ENCODE results near the gene CARS1.

Gene CARS1

DNA sequence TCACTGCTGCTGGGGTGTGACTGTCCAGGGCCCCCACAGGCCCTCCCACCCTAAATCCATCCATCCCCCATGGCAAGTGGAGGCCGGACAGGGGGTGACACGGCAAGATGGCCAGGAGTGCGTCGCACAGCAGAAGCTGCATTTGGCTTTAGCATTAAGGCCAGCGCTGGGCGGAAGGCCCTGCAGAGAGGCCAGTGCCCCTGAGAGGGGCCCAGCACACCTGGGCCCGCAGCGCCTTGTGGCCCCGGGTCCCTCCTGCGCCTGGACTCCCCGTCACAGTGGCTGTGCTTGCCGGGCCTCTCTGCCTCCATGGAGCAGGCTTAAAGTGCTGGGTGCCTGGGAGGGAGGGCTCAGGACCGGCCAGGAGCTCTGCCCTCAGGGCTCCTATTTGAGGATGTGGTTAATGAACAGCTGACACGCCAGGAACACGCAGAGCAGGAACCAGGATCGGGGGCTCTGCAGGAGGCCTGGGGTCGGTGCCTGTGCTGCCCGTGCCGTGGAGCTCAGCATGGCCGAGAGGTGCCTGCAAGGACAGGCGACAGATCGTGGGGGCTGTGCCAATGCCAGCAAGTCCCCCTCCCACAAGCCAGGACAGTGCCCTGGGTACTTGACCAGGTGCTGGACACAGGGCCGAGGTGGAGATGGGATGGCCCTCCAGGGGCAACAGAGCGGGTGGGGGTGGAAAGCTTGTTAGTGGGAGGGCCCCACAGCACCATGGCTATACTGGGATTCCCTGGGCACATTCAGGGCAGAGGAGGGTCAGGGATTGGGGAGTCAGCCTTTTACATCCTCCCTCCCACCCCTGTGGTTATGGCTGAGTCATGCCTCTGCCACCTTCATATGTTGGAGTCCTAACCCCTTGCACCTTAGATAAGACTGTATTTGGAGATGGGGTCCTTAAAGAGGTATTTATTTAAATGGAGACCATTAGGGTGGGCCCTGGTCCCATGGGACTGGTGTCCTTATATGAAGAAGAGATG is 30.9 kb upstream of the CARS1 start:
- Histone ChIP-seq H3K9me3 (replicated peaks; ENCODE audit: insufficient read depth, low read length) (no peaks in the 10 kb centered on the region), H3K36me3 (replicated peaks; ENCODE audit: insufficient read depth, low read length) (no peaks in the 10 kb centered on the region), H3K4me1 (ENCODE audit: low read length) (no peaks in the 10 kb centered on the region), H3F3A (ENCODE audit: insufficient read depth, low read length) (no peaks in the 10 kb centered on the region), H3K9me2 (replicated peaks; ENCODE audit: insufficient read depth, low read length) (no peaks in the 10 kb centered on the region), H3K79me2 (ENCODE audit: low read length) (no peaks in the 10 kb centered on the region), H3K4me3 (ENCODE audit: low read length) (no peak overlapping the region), H4K20me1 (ENCODE audit: insufficient read depth, low read length) (no peaks in the 10 kb centered on the region), H2AFZ (ENCODE audit: low read length) (no peak overlapping the region), H3K9ac (ENCODE audit: low read length) (no peak overlapping the region), H3K4me2 (ENCODE audit: low read depth, low read length) (no peak overlapping the region), H3K27ac (ENCODE audit: low read length) (no peak overlapping the region), H3K27me3 (replicated peaks; ENCODE audit: insufficient read depth, low read length) (no peaks in the 10 kb centered on the region)
- no peak for DNase-seq
- TF ChIP-seq EZH2phosphoT487 (IDR thresholded peaks at IDR 0.05; ENCODE audit: low read length) = no peak
- no peak for TF ChIP-seq CTCF (IDR thresholded peaks at IDR 0.05; ENCODE audit: low read length)
- TF ChIP-seq EZH2 (optimal IDR thresholded peaks at IDR 0.05; ENCODE audit: low read depth, low read length) = no peak

- TF ChIP-seq EZH2phosphoT487 (IDR thresholded peaks at IDR 0.05; ENCODE audit: low read length) (no peak), EZH2 (optimal IDR thresholded peaks at IDR 0.05; ENCODE audit: low read depth, low read length) (no peak), CTCF (IDR thresholded peaks at IDR 0.05; ENCODE audit: low read length) (no peak)
- DNase-seq = no peak
- Histone ChIP-seq H3K9me2 (replicated peaks; ENCODE audit: insufficient read depth, low read length) (no peaks in the 10 kb centered on the region), H3K4me2 (ENCODE audit: low read depth, low read length) (no peak overlapping the region), H3K4me3 (ENCODE audit: low read length) (no peak overlapping the region), H3K9me3 (replicated peaks; ENCODE audit: insufficient read depth, low read length) (no peaks in the 10 kb centered on the region), H3K27me3 (replicated peaks; ENCODE audit: insufficient read depth, low read length) (no peaks in the 10 kb centered on the region), H3K79me2 (ENCODE audit: low read length) (no peaks in the 10 kb centered on the region), H3K36me3 (replicated peaks; ENCODE audit: insufficient read depth, low read length) (no peaks in the 10 kb centered on the region), H2AFZ (ENCODE audit: low read length) (no peak overlapping the region), H4K20me1 (ENCODE audit: insufficient read depth, low read length) (no peaks in the 10 kb centered on the region), H3K4me1 (ENCODE audit: low read length) (no peaks in the 10 kb centered on the region), H3K27ac (ENCODE audit: low read length) (no peak overlapping the region), H3F3A (ENCODE audit: insufficient read depth, low read length) (no peaks in the 10 kb centered on the region), H3K9ac (ENCODE audit: low read length) (no peak overlapping the region)
Measured at GRCh38 chr11:3087373-3087772, 30.1 kb upstream of the CARS1 start.

DNA sequence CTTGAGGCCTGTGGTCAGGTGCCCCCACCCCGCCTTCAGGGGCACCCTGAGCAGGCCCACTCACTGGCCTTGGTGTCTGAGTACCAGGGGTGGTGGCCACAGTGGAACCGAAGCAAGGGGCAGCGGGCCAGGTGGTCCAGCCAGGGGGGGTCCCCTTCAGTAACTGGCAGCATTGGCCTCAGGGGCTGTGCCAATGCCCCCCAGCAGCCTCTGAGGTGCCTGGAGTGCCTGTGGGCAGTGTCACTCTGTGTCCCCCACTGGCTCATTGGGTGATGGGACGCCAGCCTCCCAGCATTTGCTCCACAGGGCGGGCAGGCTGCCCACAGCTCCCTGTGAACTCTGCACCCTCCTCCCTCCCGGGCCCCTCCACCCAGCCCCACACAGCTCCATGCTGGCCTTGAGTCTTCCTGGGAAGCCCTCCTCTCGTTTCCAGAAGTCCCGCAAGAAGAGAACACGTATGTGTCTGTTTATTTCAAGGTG is 29.5 kb upstream of the CARS1 start:
- no peak overlapping the region for H3K4me3 ChIP-seq (ENCODE audit: low read length)
- no peaks in the 10 kb centered on the region for H3K9me3 ChIP-seq (replicated peaks; ENCODE audit: insufficient read depth, low read length)
- no peaks in the 10 kb centered on the region for H3K27me3 ChIP-seq (replicated peaks; ENCODE audit: insufficient read depth, low read length)
- H4K20me1 ChIP-seq (ENCODE audit: insufficient read depth, low read length) = no peaks in the 10 kb centered on the region
- H3K79me2 ChIP-seq (ENCODE audit: low read length) = no peaks in the 10 kb centered on the region
- H3K36me3 ChIP-seq (replicated peaks; ENCODE audit: insufficient read depth, low read length) = no peaks in the 10 kb centered on the region
- H3K27ac ChIP-seq (ENCODE audit: low read length) = no peak overlapping the region
- TF ChIP-seq EZH2phosphoT487 (IDR thresholded peaks at IDR 0.05; ENCODE audit: low read length) = no peak
- TF ChIP-seq CTCF (IDR thresholded peaks at IDR 0.05; ENCODE audit: low read length) = no peak
- no peak for TF ChIP-seq EZH2 (optimal IDR thresholded peaks at IDR 0.05; ENCODE audit: low read depth, low read length)
- H3K4me1 ChIP-seq (ENCODE audit: low read length) = no peaks in the 10 kb centered on the region
- H3F3A ChIP-seq (ENCODE audit: insufficient read depth, low read length) = no peaks in the 10 kb centered on the region
- no peak for DNase-seq
- no peak overlapping the region for H2AFZ ChIP-seq (ENCODE audit: low read length)
- no peaks in the 10 kb centered on the region for H3K9me2 ChIP-seq (replicated peaks; ENCODE audit: insufficient read depth, low read length)
- no peak overlapping the region for H3K4me2 ChIP-seq (ENCODE audit: low read depth, low read length)
- no peak overlapping the region for H3K9ac ChIP-seq (ENCODE audit: low read length)
